ENCODE measurements around the gene MTMR3. TPM values are rescaled to one million over a fixed set of nuclear protein-coding genes. Genes with fewer than 3 reads are reported as not detected.

The MTMR3 gene
- total and polyA plus RNA-seq, 2 of the 8 experiments (the other 6 are each of a cell fraction or from before 2014, with no cell fraction given) = 16.9 to 18.5 TPM

DNA sequence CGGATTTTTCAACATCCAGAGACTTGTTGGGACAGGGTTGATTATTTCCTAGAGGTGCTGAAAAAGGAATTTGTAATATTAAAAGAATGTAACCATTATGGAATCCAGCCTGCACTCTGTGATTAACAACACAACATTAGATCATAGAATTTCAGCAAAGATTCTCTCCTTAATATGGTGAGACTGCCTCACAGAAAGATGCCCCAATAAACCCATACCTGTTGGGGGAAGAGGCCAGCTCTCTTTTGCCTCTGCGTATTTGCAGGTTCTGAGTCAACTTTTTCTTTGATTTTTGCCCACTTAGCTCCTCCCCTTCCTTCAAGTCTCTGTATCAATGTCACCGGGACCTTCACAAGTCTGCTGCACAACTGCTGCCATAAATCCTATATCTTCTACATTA, 12.4 kb upstream of the MTMR3 start (continued):
- TF ChIP-seq SRF (IDR thresholded peaks at IDR 0.05; ENCODE audit: low read depth, low read length) (no peak), NANOG (IDR thresholded peaks at IDR 0.05; ENCODE audit: insufficient read depth, low read depth, low read length, poor library complexity, severe bottlenecking) (no peak), POLR2A (IDR thresholded peaks at IDR 0.05; ENCODE audit: control extremely low read depth in 1 of 2, low read depth in 2 of 2, low read length in 2 of 2) (no peak)
